Measurements from ENCODE around the gene UGT1A10. TPM values are rescaled to one million over a fixed set of nuclear protein-coding genes. Genes with fewer than 3 reads are reported as not detected.

Gene UGT1A10
- total and polyA plus RNA-seq, 10 of the 15 experiments (the other 5 are each of a cell fraction or from before 2014, with no cell fraction given) = not detected

- TF ChIP-seq NFIC (IDR thresholded peaks at IDR 0.05; ENCODE audit: low read depth, low read length) (no peak), ATF7 (IDR thresholded peaks at IDR 0.05; ENCODE audit: low read depth) (no peak), SIX5 (IDR thresholded peaks at IDR 0.05; ENCODE audit: low read depth, low read length, severe bottlenecking) (no peak), POLR2AphosphoS5 (IDR thresholded peaks at IDR 0.05; ENCODE audit: low read length) (no peak), SUZ12 (IDR thresholded peaks at IDR 0.05; ENCODE audit: unreplicated experiment) (no peak)
These were observed 122.6 kb downstream of the UGT1A10 start (continued) for GRCh38 chr2:233758849-233759248.

GRCh38 chr2:233760043-233760442, 123.8 kb downstream of the UGT1A10 start, which contains the start of gene UGT1A1:
UGT1A1 (plus strand) TSS chr2:233760270; CDS start chr2:233760288, 18 bp downstream.
- Histone ChIP-seq H3K36me3 (ENCODE audit: control insufficient read depth in 2 of 2, insufficient read depth in 2 of 2, low read length in 1 of 2) (no peaks in the 10 kb centered on the region), H3K79me2 (ENCODE audit: control insufficient read depth, insufficient read depth, low read length) (no peaks in the 10 kb centered on the region), H3K27ac (ENCODE audit: control insufficient read depth, insufficient read depth) (no peak within 1 kb of the TSS), H3K9me3 (replicated peaks; ENCODE audit: control insufficient read depth, insufficient read depth, low read length) (no peaks in the 10 kb centered on the region), H3K4me2 (ENCODE audit: control insufficient read depth, insufficient read depth) (no peak within 1 kb of the TSS), H3K9ac (ENCODE audit: control insufficient read depth, insufficient read depth, low read length) (no peak within 1 kb of the TSS), H4K20me1 (ENCODE audit: control insufficient read depth, insufficient read depth) (no peaks in the 10 kb centered on the region), H3K4me1 (ENCODE audit: control insufficient read depth, insufficient read depth, low read length) (no peaks in the 10 kb centered on the region), H3K4me3 (no peak within 1 kb of the TSS), H3K27me3 (replicated peaks in 1 of 2; ENCODE audit: control insufficient read depth in 2 of 2, insufficient read depth in 2 of 2, low read length in 1 of 2) (peaks cover 0 to 3% of the 10 kb centered on the region in 2 experiments; a peak in 1 of 4 replicates), H2AFZ (ENCODE audit: control insufficient read depth, low read depth, low read length) (no peak within 1 kb of the TSS)
- BruUV-seq (replicated peaks) = no TSS peak
- ChIA-PET RAD21 (ENCODE audit: unreplicated experiment) (interaction anchor here (1.1 kb wide), 1 partner anchor 406 kb away, joined by 3 read pairs; no protein-coding TSS in a partner anchor), POLR2A (no interaction called here), CTCF (no interaction called here), SMC1A (ENCODE audit: uncharacterized antibody, unreplicated experiment) (no interaction called here)
- FAIRE-seq (no peak), DNase-seq (ENCODE audit: low read depth, low spot score) (no peak), ATAC-seq (no peak)
- intact Hi-C loops (cut with micrococcal nuclease; ENCODE audit: unreplicated experiment) (no loop called here), in situ Hi-C loops (cut with MboI) (no loop called here)
- TF ChIP-seq HDGF (IDR thresholded peaks at IDR 0.05) = no peak
- peak; percentile 61; the same call in 1 of the 2 replicates for TF ChIP-seq RAD51 (IDR thresholded peaks at IDR 0.05)
- 28% methylated on average over 6 of the region's 6 CpGs for WGBS (ENCODE audit: insufficient coverage, insufficient replicate concordance, low lambda C conversion rate, missing lambda C conversion rate)

Measured in GM12878 (cell line).